ENCODE results near the gene ADAD2. TPM values are rescaled to one million over a fixed set of nuclear protein-coding genes. Genes with fewer than 3 reads are reported as not detected.

Gene ADAD2
- total and polyA plus RNA-seq, 9 of the 15 experiments (the other 6 are each of a cell fraction or from before 2014, with no cell fraction given): 0.07 TPM; not detected in 8

DNA sequence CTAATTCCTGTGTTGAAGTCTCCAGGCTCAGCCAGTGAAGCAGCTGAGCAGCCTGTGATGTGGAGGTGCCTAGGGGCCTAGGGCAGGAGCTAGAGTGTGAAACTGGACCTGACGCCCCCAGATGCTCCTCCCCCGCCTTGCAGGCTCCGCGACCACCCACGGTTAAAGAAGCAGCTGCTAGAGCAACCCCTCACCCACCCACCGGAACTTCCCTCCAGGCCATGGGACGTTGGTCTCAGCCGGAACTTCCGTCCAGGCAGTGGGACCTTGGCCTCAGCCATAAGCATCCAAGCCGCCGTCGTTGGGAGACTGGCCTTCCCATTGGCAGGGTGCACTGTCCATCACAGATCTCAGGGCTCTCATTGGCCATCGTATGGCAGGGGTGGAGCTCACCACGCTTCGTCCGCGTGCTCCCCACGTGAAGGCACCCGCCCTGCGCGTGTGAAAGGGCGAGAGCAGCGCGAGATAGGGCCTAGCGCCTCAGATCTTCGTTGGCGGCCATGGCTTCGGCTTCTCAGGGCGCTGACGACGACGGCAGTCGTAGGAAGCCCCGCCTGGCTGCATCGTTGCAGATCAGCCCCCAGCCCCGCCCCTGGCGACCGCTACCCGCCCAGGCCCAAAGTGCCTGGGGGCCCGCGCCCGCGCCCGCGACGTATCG, at the start of gene ADAD2 (continued):
- TF ChIP-seq, protein P1, sequence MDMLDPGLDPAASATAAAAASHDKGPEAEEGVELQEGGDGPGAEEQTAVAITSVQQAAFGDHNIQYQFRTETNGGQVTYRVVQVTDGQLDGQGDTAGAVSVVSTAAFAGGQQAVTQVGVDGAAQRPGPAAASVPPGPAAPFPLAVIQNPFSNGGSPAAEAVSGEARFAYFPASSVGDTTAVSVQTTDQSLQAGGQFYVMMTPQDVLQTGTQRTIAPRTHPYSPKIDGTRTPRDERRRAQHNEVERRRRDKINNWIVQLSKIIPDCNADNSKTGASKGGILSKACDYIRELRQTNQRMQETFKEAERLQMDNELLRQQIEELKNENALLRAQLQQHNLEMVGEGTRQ (CRISPR knock-in tag; IDR thresholded peaks at IDR 0.05): no peak
- TF ChIP-seq, protein P2, sequence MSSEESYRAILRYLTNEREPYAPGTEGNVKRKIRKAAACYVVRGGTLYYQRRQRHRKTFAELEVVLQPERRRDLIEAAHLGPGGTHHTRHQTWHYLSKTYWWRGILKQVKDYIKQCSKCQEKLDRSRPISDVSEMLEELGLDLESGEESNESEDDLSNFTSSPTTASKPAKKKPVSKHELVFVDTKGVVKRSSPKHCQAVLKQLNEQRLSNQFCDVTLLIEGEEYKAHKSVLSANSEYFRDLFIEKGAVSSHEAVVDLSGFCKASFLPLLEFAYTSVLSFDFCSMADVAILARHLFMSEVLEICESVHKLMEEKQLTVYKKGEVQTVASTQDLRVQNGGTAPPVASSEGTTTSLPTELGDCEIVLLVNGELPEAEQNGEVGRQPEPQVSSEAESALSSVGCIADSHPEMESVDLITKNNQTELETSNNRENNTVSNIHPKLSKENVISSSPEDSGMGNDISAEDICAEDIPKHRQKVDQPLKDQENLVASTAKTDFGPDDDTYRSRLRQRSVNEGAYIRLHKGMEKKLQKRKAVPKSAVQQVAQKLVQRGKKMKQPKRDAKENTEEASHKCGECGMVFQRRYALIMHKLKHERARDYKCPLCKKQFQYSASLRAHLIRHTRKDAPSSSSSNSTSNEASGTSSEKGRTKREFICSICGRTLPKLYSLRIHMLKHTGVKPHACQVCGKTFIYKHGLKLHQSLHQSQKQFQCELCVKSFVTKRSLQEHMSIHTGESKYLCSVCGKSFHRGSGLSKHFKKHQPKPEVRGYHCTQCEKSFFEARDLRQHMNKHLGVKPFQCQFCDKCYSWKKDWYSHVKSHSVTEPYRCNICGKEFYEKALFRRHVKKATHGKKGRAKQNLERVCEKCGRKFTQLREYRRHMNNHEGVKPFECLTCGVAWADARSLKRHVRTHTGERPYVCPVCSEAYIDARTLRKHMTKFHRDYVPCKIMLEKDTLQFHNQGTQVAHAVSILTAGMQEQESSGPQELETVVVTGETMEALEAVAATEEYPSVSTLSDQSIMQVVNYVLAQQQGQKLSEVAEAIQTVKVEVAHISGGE (CRISPR knock-in tag; IDR thresholded peaks at IDR 0.05): no peak
- TF ChIP-seq HDAC3 (IDR thresholded peaks at IDR 0.05; ENCODE audit: borderline replicate concordance, partially characterized antibody): no peak
- TF ChIP-seq CBFA2T3 (IDR thresholded peaks at IDR 0.05): no peak
- TF ChIP-seq EP300 (IDR thresholded peaks at IDR 0.05; ENCODE audit: low read length): no peak
- TF ChIP-seq NFIX (CRISPR knock-in tag; IDR thresholded peaks at IDR 0.05; ENCODE audit: low read depth): no peak
- TF ChIP-seq RBM14 (IDR thresholded peaks at IDR 0.05; ENCODE audit: borderline replicate concordance, insufficient read depth, low read depth, low read length): no peak
- no peak for TF ChIP-seq ZNF253 (CRISPR knock-in tag; conservative IDR thresholded peaks at IDR 0.05)
- no peak for TF ChIP-seq PML (IDR thresholded peaks at IDR 0.05; ENCODE audit: low read length)
- TF ChIP-seq POU5F1 (IDR thresholded peaks at IDR 0.05; ENCODE audit: borderline replicate concordance, low read depth, low read length, partially characterized antibody): no peak
- TF ChIP-seq GATAD2A (IDR thresholded peaks at IDR 0.05): no peak
- no peak for TF ChIP-seq ZNF134 (CRISPR knock-in tag; conservative IDR thresholded peaks at IDR 0.05)
- no peak for TF ChIP-seq SAFB (IDR thresholded peaks at IDR 0.05; ENCODE audit: borderline replicate concordance, low read depth, low read length)
- TF ChIP-seq CREB1 (IDR thresholded peaks at IDR 0.05): no peak
- no peak for TF ChIP-seq CREB1 (CRISPR knock-in tag; IDR thresholded peaks at IDR 0.05)
- no peak for TF ChIP-seq VEZF1 (CRISPR knock-in tag; IDR thresholded peaks at IDR 0.05)
- TF ChIP-seq, protein P3, sequence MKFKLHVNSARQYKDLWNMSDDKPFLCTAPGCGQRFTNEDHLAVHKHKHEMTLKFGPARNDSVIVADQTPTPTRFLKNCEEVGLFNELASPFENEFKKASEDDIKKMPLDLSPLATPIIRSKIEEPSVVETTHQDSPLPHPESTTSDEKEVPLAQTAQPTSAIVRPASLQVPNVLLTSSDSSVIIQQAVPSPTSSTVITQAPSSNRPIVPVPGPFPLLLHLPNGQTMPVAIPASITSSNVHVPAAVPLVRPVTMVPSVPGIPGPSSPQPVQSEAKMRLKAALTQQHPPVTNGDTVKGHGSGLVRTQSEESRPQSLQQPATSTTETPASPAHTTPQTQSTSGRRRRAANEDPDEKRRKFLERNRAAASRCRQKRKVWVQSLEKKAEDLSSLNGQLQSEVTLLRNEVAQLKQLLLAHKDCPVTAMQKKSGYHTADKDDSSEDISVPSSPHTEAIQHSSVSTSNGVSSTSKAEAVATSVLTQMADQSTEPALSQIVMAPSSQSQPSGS (CRISPR knock-in tag; IDR thresholded peaks at IDR 0.05): no peak
- TF ChIP-seq TEAD1 (CRISPR knock-in tag; IDR thresholded peaks at IDR 0.05): 0 out of 4 replicates have a peak, but pooled peaks of 1 of the 2 experiments have one; percentile 16
- peak; percentile 77 for TF ChIP-seq MAX (CRISPR knock-in tag; IDR thresholded peaks at IDR 0.05)
- TF ChIP-seq, protein P4, sequence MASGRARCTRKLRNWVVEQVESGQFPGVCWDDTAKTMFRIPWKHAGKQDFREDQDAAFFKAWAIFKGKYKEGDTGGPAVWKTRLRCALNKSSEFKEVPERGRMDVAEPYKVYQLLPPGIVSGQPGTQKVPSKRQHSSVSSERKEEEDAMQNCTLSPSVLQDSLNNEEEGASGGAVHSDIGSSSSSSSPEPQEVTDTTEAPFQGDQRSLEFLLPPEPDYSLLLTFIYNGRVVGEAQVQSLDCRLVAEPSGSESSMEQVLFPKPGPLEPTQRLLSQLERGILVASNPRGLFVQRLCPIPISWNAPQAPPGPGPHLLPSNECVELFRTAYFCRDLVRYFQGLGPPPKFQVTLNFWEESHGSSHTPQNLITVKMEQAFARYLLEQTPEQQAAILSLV (tag; IDR thresholded peaks at IDR 0.05): no peak

Data from K562 (cell line).